Nephron progenitor cell (in vitro differentiated cells): Measurements from ENCODE around the gene CELSR2.

Source experiments
- DNase-seq: peaks from one replicate; pipeline ENCODE4 v3.0.0; 2021
- H3K27ac Mint-ChIP-seq: 2 replicates; pipeline ENCODE4 v1.8.0; 2021; ENCODE audit warnings: mild to moderate bottlenecking, moderate library complexity, mixed read lengths
- H3K27me3 Mint-ChIP-seq: 2 replicates; pipeline ENCODE4 v1.8.0; 2021; ENCODE audit warnings: mild to moderate bottlenecking, low read depth, mixed read lengths; ENCODE audit not compliant: poor library complexity
- H3K36me3 Mint-ChIP-seq: 2 replicates; pipeline ENCODE4 v1.8.0; 2021; ENCODE audit warnings: low read depth, mixed read lengths
- H3K4me1 Mint-ChIP-seq: 2 replicates; pipeline ENCODE4 v1.8.0; 2021; ENCODE audit warnings: mixed read lengths
- H3K4me3 Mint-ChIP-seq: 2 replicates; pipeline ENCODE4 v1.8.0; 2021; ENCODE audit warnings: mild to moderate bottlenecking, moderate library complexity, mixed read lengths
- H3K9me3 Mint-ChIP-seq: 2 replicates; pipeline ENCODE4 v1.8.0; 2021; ENCODE audit warnings: mild to moderate bottlenecking, moderate library complexity, mixed read lengths
- TF ChIP-seq, protein P1 (sequence below): fragments of 200-600 bp; sonication (generic); IDR thresholded peaks from 2 replicates; pipeline ENCODE4 v1.5.0; 2021; ENCODE audit warnings: antibody characterized with exemption

Gene CELSR2, protein sequence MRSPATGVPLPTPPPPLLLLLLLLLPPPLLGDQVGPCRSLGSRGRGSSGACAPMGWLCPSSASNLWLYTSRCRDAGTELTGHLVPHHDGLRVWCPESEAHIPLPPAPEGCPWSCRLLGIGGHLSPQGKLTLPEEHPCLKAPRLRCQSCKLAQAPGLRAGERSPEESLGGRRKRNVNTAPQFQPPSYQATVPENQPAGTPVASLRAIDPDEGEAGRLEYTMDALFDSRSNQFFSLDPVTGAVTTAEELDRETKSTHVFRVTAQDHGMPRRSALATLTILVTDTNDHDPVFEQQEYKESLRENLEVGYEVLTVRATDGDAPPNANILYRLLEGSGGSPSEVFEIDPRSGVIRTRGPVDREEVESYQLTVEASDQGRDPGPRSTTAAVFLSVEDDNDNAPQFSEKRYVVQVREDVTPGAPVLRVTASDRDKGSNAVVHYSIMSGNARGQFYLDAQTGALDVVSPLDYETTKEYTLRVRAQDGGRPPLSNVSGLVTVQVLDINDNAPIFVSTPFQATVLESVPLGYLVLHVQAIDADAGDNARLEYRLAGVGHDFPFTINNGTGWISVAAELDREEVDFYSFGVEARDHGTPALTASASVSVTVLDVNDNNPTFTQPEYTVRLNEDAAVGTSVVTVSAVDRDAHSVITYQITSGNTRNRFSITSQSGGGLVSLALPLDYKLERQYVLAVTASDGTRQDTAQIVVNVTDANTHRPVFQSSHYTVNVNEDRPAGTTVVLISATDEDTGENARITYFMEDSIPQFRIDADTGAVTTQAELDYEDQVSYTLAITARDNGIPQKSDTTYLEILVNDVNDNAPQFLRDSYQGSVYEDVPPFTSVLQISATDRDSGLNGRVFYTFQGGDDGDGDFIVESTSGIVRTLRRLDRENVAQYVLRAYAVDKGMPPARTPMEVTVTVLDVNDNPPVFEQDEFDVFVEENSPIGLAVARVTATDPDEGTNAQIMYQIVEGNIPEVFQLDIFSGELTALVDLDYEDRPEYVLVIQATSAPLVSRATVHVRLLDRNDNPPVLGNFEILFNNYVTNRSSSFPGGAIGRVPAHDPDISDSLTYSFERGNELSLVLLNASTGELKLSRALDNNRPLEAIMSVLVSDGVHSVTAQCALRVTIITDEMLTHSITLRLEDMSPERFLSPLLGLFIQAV (N-terminal part only)

GRCh38 chr1:109248797-109249629, at the start of gene CELSR2:
TSS of gene CELSR2 (plus strand) at chr1:109249539. CDS start at chr1:109250080, 541 bp downstream.
- peaks cover 28% of the 10 kb centered on the region for H3K27me3 Mint-ChIP-seq
- TF ChIP-seq, protein P1, sequence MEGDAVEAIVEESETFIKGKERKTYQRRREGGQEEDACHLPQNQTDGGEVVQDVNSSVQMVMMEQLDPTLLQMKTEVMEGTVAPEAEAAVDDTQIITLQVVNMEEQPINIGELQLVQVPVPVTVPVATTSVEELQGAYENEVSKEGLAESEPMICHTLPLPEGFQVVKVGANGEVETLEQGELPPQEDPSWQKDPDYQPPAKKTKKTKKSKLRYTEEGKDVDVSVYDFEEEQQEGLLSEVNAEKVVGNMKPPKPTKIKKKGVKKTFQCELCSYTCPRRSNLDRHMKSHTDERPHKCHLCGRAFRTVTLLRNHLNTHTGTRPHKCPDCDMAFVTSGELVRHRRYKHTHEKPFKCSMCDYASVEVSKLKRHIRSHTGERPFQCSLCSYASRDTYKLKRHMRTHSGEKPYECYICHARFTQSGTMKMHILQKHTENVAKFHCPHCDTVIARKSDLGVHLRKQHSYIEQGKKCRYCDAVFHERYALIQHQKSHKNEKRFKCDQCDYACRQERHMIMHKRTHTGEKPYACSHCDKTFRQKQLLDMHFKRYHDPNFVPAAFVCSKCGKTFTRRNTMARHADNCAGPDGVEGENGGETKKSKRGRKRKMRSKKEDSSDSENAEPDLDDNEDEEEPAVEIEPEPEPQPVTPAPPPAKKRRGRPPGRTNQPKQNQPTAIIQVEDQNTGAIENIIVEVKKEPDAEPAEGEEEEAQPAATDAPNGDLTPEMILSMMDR: no peak
- DNase-seq: peak; percentile 82
- no peak within 1 kb of the TSS for H3K27ac Mint-ChIP-seq
- peaks cover 20% of the 10 kb centered on the region for H3K9me3 Mint-ChIP-seq
- peaks cover 40% of the 10 kb centered on the region for H3K4me1 Mint-ChIP-seq
- H3K36me3 Mint-ChIP-seq: peaks cover 23% of the 10 kb centered on the region
- H3K4me3 Mint-ChIP-seq: peak within 1 kb of the TSS; percentile 67

DNA sequence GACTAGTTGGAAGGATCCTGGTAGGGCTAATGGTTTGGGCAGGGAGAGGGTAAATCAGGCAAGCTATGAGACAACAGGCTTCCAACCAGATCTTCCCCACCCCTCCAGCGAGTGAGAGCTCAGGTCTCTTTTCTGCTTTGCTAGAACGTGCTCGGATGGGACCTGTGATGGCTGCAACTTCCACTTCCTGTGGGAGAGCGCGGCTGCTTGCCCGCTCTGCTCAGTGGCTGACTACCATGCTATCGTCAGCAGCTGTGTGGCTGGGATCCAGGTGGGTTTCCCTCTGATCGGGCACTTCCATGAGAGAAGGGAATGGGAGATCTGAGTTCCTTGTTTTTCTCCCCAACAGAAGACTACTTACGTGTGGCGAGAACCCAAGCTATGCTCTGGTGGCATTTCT, 49.6 kb upstream of the CELSR2 start:
- no peak for DNase-seq
- H3K36me3 Mint-ChIP-seq: no peaks in the 10 kb centered on the region
- no peaks in the 10 kb centered on the region for H3K9me3 Mint-ChIP-seq
- H3K4me1 Mint-ChIP-seq: peaks cover 8% of the 10 kb centered on the region
- H3K27me3 Mint-ChIP-seq: peaks cover 30% of the 10 kb centered on the region
- H3K27ac Mint-ChIP-seq: no peak overlapping the region
- H3K4me3 Mint-ChIP-seq: no peak overlapping the region
- TF ChIP-seq, protein P1: no peak

- no peak overlapping the region for H3K27ac Mint-ChIP-seq
- no peaks in the 10 kb centered on the region for H3K36me3 Mint-ChIP-seq
- H3K9me3 Mint-ChIP-seq: no peaks in the 10 kb centered on the region
- peaks cover 8% of the 10 kb centered on the region for H3K4me1 Mint-ChIP-seq
- TF ChIP-seq, protein P1: peak; percentile 39
- peak; percentile 33 for DNase-seq
- H3K27me3 Mint-ChIP-seq: peaks cover 33% of the 10 kb centered on the region
- H3K4me3 Mint-ChIP-seq: no peak overlapping the region
These were observed 48.1 kb upstream of the CELSR2 start for GRCh38 chr1:109201123-109201703.

DNA sequence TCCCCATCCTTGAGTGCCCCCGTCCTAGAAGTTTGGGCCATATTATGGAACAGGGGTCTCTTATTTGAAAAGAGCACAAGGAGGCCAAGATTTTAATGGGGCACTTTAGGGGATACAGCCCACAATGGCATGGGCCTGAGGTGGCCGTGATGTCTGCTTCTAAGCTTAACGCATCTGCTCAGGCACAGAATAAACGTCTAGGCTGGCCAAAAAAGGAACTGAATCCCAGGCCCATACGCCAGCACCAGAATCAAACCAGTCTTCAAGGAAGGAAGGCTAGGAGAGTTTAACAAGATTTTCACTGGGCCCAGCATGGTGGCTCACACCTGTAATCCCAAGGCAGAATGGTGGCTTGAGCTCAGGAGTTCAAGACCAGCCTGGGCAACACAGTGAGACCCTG, 44.9 kb upstream of the CELSR2 start:
- no peak for DNase-seq
- Mint-ChIP-seq H3K4me3 (no peak overlapping the region), H3K4me1 (no peaks in the 10 kb centered on the region), H3K36me3 (no peaks in the 10 kb centered on the region), H3K9me3 (no peaks in the 10 kb centered on the region), H3K27ac (no peak overlapping the region), H3K27me3 (peaks cover 26% of the 10 kb centered on the region)
- TF ChIP-seq, protein P1: no peak

DNA sequence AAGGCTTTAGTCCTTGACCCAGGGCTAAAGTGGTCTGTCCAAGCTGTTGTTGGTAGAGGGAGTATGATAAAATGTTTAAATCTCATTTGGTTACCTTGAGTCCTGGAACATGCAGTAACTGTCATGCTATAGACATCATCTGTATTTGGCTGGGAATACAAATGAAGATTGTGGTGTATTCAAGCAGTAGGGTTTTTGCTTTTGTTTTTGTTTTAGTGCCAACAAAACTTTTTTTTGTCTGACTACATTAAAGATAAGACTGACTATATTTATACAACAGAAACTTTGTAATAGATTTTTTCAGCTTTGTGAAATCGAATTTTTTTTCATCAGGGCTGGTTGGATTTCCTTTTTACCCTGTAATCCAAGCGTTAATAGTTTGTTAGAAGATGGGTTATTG, 43.0 kb upstream of the CELSR2 start:
- peaks cover 23% of the 10 kb centered on the region for H3K27me3 Mint-ChIP-seq
- no peaks in the 10 kb centered on the region for H3K36me3 Mint-ChIP-seq
- H3K4me1 Mint-ChIP-seq: no peaks in the 10 kb centered on the region
- no peak overlapping the region for H3K27ac Mint-ChIP-seq
- H3K4me3 Mint-ChIP-seq: no peak overlapping the region
- TF ChIP-seq, protein P1: no peak
- DNase-seq: no peak
- no peaks in the 10 kb centered on the region for H3K9me3 Mint-ChIP-seq
